HG03196 (cell line): ENCODE results near the gene SEMA4B.
"Not testable (repeated sequence)": the region's sequence is repeated elsewhere in the genome, so short reads cannot be mapped to it uniquely, and the experiment has no call there.

Experiments used
- ATAC-seq: cut with Tn5 transposase; IDR thresholded peaks from one replicate; pipeline ENCODE4 v1.9.1; 2021; ENCODE audit not compliant: unreplicated experiment

Gene SEMA4B

GRCh38 chr15:90201130-90201943 is at the start of gene SEMA4B:
Gene SEMA4B (plus strand): TSS chr15:90201330. CDS start chr15:90201579, 249 bp downstream.
- ATAC-seq = peak; percentile 65

GRCh38 chr15:90151989-90152645 is 49.0 kb upstream of the SEMA4B start:
- no peak for ATAC-seq

DNA sequence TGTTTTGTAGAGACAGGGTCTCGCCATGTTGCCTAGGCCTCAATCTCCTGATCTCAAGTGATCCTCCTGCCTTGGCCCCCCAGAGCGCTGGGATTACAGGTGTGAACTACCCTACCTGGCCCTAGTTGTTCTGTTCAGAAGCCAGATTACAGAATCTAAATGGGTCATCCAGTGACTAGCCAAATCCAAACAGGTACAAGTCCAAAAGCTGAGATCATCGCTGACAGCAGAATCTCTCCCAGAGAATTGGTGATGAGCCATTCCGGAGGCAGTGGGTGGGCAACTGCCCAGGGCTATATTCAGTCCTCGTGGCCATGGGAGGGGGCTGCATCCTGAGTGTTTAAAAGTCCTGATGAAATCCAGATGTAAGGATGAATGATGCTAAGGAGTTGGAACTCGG is 47.5 kb upstream of the SEMA4B start:
- ATAC-seq = no peak

DNA sequence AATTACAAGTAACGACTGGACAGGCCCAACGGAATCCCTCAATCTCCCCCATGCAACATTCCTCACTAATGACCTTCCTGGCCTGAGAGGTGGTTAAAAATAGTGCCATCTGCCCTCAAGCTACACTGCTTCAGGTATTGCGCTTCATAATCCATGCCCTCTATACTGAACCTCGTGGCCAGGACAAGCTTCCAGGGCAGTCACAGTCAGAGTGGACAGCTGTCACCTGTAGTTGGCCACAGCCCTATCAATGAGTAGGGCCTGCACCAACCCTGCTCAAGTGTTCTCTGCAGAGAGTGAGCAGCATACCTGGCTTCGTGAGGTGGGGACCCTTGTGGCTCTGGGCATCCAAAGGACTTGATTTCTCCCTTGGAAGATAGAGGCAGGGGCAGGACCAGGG is 46.9 kb upstream of the SEMA4B start:
- no peak for ATAC-seq

- no peak for ATAC-seq
Measured at GRCh38 chr15:90154861-90155626, 46.1 kb upstream of the SEMA4B start.

- no peak for ATAC-seq
Measured at GRCh38 chr15:90159213-90159612, 41.9 kb upstream of the SEMA4B start.

GRCh38 chr15:90160781-90161727 is 40.1 kb upstream of the SEMA4B start:
- no peak for ATAC-seq

- no peak for ATAC-seq
Measured at GRCh38 chr15:90161950-90162361, 39.2 kb upstream of the SEMA4B start.

DNA sequence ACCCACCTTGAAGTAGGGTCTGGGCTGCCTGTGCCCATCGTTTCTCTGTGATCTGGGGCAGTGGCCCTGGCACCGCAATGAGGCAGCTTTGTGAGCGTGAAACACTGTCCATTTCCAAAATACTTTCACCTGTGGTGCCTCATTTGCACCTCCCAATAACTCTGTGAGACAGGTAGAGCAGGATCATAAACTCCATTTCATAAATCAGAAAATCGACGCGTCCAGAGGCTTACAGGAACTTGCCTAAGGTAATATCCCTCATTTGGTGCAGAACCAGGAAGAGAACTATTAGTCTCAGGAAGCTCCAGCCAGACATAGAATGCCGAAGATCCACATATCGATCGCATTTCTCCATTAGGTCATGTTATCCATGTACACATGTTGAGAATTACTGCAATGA is 38.2 kb upstream of the SEMA4B start:
- ATAC-seq = no peak

GRCh38 chr15:90164239-90164638 is 36.9 kb upstream of the SEMA4B start:
- not testable (repeated sequence) for ATAC-seq

DNA sequence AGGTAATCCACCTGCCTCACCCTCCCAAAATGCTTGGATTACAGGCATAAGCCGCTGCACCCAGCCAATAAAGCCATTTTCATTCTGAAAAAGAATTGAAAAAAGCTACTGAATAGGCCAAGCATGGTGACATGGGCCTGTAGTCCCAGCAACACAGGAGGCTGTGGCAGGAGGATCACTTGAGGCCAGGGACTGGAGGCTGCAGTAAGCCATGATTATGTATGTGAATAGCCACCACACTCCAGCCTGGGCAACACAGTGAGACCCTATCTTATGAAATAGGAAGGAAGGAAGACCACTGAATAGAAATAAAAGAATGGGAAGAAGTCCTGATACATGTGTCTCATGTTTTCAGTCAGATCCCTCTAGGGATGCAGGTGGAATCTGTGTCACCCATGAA is 36.0 kb upstream of the SEMA4B start:
- no peak for ATAC-seq

DNA sequence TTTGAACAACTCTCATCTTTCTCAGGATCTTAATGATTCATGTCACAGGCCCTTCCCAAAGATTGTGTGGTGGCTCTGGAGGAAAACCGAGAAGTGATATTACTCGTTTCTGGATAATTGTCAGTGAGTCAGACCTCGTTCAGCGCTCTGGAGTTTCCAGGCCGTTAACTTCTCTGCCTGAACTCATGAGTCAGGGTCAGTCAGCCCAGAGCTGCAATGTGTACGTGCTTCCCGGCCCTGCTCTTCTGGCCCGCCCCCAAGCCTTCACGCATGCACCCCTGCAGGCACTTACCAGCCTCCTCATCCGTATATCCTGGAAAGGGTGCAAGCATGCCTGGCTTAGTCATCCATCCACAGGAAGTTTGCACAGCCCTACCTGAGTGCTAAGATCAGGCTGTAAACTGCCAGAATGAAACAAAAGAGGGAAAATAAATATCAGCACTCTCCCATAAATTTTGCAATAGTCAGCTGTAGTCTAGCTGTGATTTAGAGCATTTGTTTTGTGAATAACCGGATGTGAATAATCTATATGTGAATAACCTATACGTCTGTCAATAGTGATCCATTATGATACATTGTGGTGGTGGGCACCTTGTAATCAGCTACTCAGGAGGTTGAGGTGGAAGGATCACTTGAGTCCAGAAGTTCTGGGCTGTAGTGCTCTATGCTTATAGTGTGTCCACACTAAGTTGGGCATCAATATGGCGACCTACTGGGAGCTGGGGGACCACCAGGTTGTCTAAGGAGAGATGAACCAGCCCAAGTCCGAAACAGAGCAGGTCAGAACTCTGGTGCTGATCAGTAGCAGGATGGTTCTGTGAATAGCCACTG is 35.3 kb upstream of the SEMA4B start:
- peak; percentile 66 for ATAC-seq

DNA sequence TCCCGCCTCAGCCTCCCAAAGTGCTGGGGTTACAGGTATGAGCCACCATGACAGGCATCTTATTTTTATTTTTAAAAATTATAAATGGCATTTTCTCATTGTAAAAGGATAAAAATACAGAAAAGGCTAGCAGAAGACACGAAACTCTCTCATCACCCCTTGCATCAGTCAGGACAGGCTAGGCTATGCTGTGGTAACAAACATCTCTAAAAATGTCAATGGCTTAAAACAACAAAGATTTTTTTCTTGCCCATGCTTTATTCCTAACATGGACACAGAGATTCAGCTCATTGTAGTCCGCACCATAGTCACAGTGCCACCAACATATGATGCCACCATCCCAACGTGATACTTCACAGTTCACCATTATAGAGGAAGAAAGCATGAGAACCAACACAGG is 34.0 kb upstream of the SEMA4B start:
- ATAC-seq = no peak

DNA sequence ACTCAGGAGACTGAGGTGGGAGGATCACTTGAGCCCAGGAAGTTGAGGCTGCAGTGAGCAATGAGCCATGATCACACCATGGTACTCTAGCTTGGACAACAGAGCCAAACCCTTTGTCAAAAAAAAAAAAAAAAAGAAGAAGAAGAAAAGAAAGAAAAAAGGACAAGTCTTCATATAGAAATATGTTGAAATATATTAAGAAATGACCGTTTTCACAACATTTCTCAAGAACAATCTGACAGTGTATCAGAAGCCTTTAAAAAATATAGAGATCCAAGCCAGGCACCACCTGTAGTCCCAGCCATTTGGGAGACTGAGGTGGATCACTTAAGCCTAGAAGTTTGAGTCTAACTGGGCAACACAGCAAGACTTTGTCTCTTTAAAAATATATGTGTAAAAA is 29.5 kb upstream of the SEMA4B start:
- ATAC-seq = no peak

- ATAC-seq = no peak
Measured at GRCh38 chr15:90173372-90173771, 27.8 kb upstream of the SEMA4B start.

DNA sequence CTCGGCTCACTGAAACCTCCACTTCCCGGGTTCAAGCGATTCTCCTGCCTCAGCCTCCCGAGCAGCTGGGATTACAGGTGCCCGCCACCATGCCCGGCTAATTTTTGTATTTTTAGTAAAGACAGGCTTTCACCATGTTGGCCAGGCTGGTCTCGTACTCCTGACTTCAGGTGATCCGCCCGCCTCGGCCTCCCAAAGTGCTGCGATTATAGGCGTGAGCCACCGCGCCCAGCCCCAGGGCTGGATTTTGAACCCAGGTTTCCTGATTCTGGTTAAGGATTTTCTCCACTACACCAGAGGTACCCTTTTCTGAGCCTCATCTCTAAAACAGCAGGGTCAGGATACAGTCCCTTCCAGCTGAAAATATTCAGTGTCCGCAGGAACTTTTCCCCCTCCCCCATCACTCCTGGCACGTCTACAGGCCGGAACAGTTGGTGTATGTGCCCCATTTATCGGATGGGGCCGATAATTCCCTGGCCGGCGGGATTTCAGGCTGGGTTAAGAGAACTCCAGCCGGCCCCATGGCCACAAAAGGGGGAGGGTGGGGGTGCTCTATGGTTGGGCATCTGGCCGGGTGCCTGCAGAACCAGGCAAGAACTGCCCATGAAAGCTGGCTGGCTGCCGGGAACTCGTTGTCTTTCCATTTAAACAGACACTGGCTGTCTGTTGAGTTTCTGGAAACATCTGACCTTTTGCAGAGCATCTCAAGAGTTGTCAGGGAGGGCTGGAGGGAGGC is 26.8 kb upstream of the SEMA4B start:
- no peak for ATAC-seq

- ATAC-seq = no peak
Measured at GRCh38 chr15:90177012-90177411, 24.1 kb upstream of the SEMA4B start.

- no peak for ATAC-seq
Measured at GRCh38 chr15:90178468-90179435, 22.4 kb upstream of the SEMA4B start.
